ENCODE measurements around the gene SIGLECL1.

The SIGLECL1 gene

DNA sequence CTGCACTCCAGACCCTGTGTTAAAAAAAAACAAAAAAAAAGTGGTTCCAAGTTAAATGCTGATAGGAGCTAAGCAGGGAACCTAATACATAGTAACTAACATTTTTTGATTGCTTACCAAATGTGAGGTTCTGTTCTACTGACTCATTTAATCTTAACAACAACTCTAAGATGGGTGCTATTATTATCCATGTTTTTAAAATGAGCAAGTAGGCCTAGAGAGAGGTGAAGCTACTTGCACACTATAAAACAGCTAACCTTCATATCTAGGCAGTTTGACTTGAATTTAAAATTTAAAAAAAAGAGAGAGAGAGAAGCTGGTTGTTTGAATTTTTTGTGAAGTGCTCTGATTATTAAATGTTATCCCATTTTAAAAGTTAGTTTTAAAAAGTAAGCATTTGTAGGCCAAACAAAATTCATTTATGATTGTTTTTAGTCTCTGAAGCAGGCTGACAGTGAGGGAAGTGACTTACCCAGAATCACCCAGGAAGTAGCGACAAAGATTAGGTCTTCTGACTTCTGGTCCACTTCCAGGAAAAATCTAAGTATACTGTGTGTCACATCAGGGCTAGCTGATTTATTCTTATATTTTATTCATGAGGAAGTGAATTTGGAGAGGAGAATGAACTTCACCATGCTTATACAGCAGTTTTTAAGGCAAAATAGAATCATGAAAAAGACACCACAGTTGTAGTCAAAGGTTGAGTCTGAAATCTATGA is 2.4 kb downstream of the SIGLECL1 start:
- no peak for DNase-seq (ENCODE audit: low read depth)

DNA sequence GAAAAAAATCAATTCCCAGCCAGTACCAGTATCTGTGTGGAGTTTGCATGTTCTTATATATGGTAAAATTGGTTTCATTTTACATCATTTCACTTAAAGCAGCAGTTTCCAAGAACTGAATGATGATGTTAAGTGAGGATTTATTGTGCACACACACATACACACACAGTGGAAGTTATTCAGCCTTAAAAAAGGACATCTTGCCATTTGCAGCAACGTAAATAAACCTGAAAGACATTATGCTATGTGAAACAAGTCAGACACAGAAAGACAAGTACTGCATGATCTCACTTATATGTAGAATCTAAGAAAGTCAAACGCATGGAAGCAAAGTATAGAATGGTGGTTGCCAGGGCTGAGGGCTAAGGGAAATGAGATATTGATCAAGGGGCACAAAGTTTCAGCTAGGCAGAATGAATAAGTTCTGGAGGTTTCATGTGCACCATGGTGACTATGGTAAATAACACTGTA is 5.3 kb downstream of the SIGLECL1 start:
- DNase-seq (ENCODE audit: low read depth) = no peak

GRCh38 chr19:51257471-51257870 is 6.6 kb downstream of the SIGLECL1 start:
- DNase-seq (ENCODE audit: low read depth) = no peak

GRCh38 chr19:51258165-51259160 is 7.6 kb downstream of the SIGLECL1 start:
- DNase-seq (ENCODE audit: low read depth) = no peak

DNA sequence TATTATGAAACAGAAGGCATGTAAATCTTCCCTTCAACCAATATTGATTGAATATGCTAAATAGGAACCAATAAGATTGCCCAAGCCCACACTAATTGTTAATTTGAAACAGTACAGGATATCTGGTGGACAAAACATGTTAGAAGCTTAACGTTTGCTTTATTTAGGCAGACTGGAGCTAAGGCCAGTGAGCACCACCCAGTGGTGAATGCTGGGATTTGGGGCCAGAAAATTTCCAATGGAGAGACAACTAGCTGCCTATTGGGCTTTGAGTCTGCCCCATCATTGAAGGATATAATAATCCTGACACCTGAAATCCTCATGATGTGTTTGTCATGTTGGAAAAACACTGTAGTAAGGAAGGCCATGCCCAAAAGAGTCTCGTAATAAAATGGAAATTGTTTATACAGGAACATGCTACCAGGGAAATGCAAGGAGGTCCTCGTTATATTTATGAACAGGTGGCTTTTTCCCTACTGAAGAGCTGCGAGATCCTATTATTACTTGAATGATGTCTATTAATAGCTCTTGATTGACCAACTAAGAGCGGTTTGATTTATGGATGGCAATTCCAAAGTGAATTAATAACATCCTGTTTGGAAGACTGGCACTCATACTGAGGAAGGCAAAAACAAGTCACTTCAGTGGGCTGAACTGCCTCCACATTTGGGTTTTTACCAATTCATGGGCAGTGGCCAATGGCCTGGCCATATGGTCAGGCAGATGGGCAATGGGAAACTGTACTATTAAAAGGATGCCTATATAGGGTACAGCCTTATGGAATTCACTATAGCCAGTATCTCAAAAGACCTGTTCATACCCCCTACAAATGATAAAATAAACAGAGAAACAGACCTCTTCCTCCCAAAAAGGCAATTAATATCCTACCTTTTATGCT is 8.7 kb downstream of the SIGLECL1 start:
- DNase-seq (ENCODE audit: low read depth) = peak; percentile 18

- DNase-seq (ENCODE audit: low read depth) = no peak
Measured at GRCh38 chr19:51263808-51264207, 12.9 kb downstream of the SIGLECL1 start.

DNA sequence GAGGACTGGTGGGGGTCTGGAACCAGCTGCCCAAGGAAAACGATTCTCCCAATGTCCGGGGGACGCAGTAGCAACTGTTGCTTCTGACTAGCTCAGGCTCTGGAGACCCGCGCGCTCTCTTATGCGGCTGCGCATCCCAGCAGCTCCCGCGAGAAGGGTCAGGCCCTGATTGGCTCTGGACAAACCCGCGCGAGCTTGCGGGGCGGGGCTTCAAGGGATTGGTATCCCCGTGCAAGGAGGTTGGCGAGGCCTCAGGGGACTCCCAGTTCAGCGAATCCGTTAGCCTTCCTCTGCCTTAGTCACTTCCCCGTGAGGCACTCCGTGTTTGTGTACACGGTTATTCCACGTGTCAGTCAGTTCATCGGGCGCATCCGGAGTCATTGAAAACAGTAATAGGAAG is 20.2 kb downstream of the SIGLECL1 start:
- DNase-seq (ENCODE audit: low read depth) = no peak

DNA sequence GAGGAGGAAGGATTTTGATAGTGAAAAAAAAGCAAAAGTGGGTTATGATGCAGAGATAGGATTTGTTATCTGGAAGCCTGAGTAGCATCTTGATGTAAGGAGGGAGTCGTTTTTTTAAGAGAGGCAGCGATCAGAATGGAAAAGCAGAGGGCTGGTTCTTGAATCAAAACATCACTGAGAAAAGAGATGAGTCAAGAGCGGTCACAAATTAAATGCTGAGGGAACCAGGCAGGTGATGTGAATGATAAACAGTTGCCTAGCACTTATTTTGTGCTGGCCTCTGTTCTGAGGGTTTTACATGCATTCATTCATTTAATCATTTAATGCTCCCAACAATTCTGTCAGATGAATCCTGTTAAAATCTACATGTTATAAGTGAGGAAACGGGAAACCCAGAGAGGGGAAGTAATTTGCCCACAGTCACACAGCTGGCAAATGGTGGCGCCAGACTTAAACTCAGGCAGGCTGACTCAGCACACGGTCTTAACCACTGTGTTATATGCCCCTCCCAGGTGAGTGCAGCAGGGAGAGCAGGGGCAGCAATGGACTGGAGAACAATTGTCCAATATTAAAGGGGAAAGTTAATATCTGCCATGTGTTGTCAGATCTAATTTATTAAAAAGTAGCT is 21.4 kb downstream of the SIGLECL1 start:
- no peak for DNase-seq (ENCODE audit: low read depth)

DNA sequence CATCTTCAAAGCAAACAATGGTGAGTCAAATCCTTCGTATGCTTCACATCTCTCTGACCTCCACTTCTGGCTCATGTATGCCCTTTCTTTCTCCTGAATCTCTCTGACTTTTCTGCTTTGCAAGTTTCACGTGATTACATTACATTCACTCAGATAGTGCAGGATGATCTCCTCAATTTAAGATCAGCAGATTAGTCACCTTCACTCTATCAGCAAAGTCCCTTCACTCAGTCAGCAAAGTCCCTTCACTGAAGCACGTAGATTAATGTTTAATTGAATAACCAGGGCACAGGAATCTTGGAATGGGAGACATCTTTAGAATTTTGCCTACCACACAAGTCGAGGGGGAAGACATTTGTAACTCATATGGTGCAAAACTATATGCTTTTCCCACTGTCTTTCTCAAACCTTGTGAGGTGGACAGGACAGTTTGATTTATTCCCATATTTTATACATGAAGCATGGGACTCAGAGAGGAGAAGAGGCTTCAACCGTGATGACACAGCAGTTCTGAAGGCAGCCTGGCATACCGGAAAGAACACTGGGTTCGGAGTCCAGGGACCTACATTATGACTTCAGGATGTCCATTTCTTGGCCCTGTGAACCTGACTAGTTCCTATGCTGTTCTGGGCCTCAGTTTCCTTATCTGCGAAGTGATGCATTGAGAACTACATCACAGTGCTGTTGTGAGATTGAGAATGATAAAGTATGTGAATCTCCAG is 23.3 kb downstream of the SIGLECL1 start:
- no peak for DNase-seq (ENCODE audit: low read depth)

DNA sequence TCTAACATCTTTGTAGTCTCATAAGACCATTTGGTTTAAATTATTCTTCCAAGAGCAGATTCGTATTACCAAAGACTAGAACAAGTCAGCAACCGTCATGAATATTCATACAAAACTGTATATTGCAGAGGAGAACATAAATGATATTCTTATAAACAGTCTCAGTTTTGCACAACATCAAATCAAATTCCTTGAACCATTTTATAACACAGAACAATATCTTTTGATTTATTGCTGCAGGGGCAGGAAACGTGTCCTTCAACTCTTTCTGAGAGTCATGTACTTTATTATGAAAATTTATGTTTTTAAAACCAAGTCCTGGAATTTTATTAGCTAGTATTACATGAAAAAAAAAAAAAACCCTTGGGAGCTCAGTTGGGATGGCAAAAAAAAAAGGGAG is 26.2 kb downstream of the SIGLECL1 start:
- DNase-seq (ENCODE audit: low read depth) = no peak

GRCh38 chr19:51282335-51282734 is 31.5 kb downstream of the SIGLECL1 start:
- no peak for DNase-seq (ENCODE audit: low read depth)

GRCh38 chr19:51285682-51286081 is 34.8 kb downstream of the SIGLECL1 start:
- no peak for DNase-seq (ENCODE audit: low read depth)

DNA sequence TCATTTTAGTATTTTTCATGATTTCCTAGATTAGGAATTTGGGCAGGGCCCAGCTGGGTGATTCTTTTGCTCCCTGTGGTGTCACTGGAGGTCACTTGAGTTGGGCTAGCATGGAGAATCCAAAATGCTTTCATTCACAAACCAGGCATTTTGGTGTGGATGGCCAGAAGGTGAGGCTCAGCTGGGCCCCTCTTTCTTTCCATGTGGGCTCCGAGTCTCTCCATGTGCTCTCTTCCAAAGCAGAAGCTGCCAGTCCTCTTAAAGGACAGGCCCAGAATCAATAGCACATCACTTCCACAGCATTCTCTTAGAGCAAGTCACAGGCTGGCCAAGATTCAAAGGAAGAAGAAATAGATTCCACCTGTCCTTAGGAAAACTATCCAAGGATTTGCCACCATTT is 38.8 kb downstream of the SIGLECL1 start:
- no peak for DNase-seq (ENCODE audit: low read depth)

DNA sequence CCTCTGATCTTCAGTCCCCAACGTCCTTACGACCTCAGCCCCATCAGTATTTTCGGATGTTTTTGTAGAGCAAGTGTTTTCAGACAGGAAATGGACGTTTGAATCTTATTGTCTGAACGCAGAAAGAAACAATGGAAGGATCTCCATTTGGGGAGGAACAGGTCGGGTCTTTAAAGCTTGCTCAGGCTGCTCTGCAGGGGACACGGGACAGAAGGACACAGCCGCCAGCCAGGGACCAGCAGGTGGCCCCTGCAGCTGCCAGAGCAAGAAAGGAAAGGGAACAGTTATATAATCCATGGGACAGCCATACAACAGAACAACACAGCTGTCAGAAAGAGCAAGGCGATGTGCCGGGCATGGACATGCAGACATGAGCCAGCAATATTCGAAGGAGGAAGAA is 42.1 kb downstream of the SIGLECL1 start:
- no peak for DNase-seq (ENCODE audit: low read depth)

DNA sequence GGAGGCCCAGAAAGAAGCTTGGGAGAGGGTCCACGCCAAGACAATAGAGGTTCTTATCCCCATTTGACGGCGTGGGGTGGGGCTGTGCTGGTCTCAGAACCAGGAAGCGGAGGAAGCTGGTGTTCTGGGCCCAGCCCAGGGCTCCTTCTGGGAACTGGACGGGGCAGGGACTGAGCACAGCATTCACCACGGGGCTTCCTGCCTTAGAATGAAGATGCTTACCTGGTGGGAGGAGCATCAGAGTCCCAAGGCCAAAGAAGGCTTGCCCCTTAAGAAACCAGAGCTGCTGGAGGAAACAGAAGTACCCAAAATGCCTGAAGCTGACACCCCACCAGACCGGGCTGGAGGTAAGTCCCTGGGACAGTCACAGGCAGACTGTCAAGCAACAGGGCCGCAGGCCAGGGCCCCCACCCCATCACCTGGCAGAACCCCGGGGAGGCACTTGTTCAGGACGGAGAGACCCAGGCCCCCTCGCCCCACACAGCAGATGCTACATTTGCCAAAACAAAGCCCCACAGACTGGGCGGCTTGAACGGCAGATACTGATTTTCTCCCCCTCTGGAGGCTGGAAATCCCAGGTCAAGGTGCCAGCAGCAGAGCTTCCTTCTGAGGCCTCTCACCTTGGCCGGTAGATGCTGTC is 42.8 kb downstream of the SIGLECL1 start:
- DNase-seq (ENCODE audit: low read depth) = no peak

DNA sequence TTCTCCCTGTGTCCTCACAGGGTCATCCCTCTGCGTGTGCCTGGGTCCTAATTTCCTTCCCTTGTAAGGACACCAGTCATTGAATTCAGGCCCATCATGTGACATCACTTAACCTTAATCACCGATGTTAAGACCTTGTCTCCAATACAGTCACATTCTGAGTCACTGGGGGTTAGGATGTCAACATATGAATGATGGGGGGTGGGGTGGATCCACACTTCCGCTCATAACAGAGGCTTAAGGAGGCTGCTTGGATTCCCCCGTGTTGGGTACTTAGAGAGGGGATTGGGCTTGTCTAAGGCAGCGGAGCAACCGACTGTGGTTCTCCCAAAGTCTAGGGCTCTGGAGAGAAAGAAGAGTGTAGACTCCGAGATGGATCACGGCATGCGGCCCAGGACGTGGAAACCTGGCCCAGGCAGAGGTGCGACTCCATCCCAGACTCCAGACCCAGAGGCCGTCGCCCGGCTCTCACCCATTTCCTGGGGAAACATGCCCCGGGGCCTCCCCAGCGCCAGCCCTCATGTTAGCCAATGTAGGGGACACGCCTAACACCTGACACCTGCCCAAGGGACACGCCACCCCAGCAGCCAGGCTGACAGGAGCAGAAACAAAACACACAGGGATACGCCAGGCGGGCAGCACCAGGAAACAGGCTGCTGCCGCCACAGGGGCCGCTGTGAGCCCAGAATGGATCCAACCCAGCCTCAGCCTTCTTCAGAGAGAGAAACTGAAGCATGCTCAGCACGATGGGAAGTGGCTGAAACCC is 43.5 kb downstream of the SIGLECL1 start:
- DNase-seq (ENCODE audit: low read depth) = no peak

DNA sequence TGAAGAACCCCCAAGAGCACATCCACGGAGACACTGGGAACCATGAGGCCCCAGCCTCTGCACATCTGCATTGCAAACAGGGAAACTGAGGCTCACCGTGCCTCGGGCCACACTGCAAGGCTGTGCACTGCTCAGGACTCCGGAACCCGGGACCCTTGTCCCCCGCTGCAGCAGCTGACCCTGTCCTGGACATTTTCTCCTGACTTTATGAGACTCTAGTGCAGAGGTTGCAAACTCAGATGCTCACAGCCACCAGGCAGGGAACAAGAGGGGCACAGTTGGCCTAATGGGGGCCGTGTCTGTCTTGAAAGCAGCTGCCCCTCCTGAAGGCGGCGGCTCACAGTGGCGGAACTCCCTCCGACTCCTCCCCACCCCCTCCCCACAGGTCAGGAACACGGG is 44.1 kb downstream of the SIGLECL1 start:
- DNase-seq (ENCODE audit: low read depth) = no peak

- no peak for DNase-seq (ENCODE audit: low read depth)
Measured at GRCh38 chr19:51295382-51296126, 44.7 kb downstream of the SIGLECL1 start.
